Measurements from ENCODE around the gene GYPB.
"Not testable (repeated sequence)": the region's sequence is repeated elsewhere in the genome, so short reads cannot be mapped to it uniquely, and the experiment has no call there.

The GYPB gene

GRCh38 chr4:143950185-143950584 is 69.0 kb downstream of the GYPB start:
- not testable (repeated sequence) for DNase-seq (ENCODE audit: extremely low read depth in 1 of 2, low read depth in 1 of 2)

- not testable (repeated sequence) for DNase-seq (ENCODE audit: extremely low read depth in 1 of 2, low read depth in 1 of 2)
Observed at GRCh38 chr4:143947493-143947892, 71.7 kb downstream of the GYPB start.

All from stimulated activated CD8-positive, alpha-beta memory T cell treated with anti-CD3 and anti-CD28 coated beads, Interleukin-7, amount 100 ng/mL, for 48 hours (primary cell).